Upper lobe of left lung (tissue), 4 donors: ENCODE data around the gene ELF1.

Experiments used
- POLR2A ChIP-seq, 4 donors: fragments of 450-650 bp; IDR thresholded peaks; one replicate each; pipeline ENCODE4 v1.5.1; 2016 to 2017; ENCODE audit warnings: antibody characterized with exemption in 4 of 4, mild to moderate bottlenecking in 2 of 4
- TF ChIP-seq, protein P1 (sequence below), 6 experiments: fragments of 450-650 bp in 4 of 6; fragments of 200-600 bp in 2 of 6; sonication (generic) in 2 of 6; IDR thresholded peaks; one replicate each; pipeline ENCODE4 v1.5.1; 2016 to 2019; ENCODE audit warnings: antibody characterized with exemption in 6 of 6

- TF ChIP-seq POLR2A (IDR thresholded peaks at IDR 0.05), result no peak
- TF ChIP-seq, protein P1, sequence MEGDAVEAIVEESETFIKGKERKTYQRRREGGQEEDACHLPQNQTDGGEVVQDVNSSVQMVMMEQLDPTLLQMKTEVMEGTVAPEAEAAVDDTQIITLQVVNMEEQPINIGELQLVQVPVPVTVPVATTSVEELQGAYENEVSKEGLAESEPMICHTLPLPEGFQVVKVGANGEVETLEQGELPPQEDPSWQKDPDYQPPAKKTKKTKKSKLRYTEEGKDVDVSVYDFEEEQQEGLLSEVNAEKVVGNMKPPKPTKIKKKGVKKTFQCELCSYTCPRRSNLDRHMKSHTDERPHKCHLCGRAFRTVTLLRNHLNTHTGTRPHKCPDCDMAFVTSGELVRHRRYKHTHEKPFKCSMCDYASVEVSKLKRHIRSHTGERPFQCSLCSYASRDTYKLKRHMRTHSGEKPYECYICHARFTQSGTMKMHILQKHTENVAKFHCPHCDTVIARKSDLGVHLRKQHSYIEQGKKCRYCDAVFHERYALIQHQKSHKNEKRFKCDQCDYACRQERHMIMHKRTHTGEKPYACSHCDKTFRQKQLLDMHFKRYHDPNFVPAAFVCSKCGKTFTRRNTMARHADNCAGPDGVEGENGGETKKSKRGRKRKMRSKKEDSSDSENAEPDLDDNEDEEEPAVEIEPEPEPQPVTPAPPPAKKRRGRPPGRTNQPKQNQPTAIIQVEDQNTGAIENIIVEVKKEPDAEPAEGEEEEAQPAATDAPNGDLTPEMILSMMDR (IDR thresholded peaks at IDR 0.05), result no peak
Observed at GRCh38 chr13:40992678-40993518, 26.2 kb downstream of the ELF1 start.
